SKM-1 treated with dmso at 0.1 percent for 144 hours (cell line): ENCODE data around the gene ITGA3.
A peak's percentile ranks its signal among the peaks of the same experiment; 100 is the strongest.

Experiments used
- DNase-seq: peaks from one replicate; lab custom pipeline; 2025; ENCODE audit not compliant: unreplicated experiment; lab: John Stamatoyannopoulos, UW

The ITGA3 gene

GRCh38 chr17:50106393-50107131 lies 50.7 kb downstream of the ITGA3 start:
- DNase-seq, result no peak

- DNase-seq, result no peak
These were observed 52.0 kb downstream of the ITGA3 start for GRCh38 chr17:50107790-50108414.

GRCh38 chr17:50108556-50108955 lies 52.6 kb downstream of the ITGA3 start:
- no peak for DNase-seq

DNA sequence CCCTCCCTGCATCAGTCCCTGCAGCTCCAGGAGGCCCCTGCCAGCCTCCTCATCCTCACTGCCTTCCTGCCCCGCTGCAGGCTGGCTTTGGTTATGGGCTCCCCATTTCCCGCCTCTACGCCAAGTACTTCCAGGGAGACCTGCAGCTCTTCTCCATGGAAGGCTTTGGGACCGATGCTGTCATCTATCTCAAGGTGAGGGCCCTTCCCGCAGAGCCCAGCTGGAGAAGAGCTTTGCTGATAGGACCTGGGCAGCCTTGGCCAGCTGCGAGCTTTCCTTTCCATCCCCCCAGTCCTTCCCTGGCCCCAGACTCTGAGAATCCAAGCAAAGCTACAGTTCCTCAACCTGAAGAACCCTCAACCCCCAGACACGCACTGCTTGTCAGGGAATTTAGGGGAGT lies 53.3 kb downstream of the ITGA3 start:
- DNase-seq, result no peak

GRCh38 chr17:50109785-50110184 lies 53.9 kb downstream of the ITGA3 start:
- no peak for DNase-seq

DNA sequence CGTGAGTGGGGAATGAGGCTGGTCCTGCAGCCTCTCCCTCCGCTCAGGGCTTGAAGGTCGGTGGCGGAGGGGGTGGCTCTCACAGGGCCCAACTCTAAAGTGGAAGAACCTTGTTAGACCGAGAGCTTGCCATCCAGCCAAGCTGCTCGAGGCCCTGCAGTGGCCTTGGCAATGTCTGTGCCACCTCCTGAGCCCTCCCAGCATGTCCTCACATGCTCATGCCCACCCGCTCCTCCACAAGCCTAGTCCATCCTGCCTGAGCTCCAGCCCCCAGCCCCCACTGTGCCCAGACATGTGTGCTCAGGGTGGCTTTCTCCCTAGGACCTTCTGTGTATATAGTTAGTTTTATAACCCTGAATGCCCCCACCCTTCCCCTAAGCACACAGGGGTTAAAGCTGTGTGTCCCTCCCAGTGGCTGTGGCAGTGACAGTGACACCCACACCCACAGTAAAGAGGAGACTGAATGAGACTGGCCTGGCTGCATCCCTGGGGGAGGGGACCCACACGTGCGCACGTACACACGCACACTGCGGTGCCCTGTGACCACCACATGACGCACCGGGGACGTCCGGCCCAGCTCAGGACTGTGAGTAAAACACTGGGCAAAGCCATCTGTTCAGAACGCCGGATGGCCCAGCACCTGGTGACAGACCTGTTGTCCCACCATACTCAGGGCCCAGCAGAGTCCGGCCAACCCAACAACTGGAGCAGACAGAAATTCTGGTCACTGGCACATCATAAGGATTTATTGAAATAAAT lies 54.9 kb downstream of the ITGA3 start:
- DNase-seq, result no peak

DNA sequence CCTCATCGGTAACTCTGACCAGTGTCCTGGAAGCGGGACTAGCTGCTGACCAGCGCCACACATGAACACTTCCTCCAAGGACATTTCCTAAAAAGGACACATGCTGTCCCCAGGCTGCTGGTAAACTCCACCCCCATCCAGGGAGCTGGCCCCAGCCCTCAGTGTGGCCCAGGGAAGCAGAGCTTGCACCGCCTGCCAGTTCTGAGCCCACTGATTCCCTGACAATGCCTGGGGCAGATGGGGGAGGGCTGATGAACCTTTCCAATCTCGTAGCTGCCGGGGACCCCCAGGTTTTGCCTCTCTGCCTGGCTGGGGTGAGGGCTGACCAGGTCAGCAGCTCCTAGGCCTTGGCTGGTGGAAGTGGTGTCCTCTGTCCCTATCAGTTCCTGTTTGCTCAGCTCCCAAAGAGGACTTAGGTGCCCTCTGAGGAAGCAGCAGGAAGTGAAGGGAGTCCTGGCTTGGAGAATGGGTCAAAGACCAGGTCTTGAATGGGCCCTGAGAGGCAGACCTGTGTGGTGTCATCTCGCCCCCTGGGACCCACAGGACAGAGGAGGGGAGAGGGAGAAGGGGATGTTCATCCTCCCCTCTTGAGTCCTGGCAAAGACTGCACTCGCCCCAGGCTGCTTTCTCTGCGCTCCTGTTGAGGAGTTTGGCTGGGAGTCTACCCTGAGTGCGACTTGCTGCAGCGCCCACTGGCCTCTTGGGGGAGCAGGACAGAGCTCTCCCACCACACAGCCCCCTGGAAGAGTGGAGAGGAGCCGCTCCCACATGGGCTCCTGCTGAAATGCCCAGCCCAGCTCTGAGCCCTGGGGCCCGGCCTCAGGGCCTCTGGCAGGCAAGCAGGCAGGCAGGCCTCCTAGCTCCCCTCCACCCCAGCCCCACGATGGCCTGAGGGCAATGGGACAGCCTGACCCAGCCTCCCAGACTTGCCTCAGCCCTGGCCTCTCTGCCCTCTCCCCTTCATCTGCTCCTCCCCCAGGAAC lies 56.1 kb downstream of the ITGA3 start:
- DNase-seq, result no peak

DNA sequence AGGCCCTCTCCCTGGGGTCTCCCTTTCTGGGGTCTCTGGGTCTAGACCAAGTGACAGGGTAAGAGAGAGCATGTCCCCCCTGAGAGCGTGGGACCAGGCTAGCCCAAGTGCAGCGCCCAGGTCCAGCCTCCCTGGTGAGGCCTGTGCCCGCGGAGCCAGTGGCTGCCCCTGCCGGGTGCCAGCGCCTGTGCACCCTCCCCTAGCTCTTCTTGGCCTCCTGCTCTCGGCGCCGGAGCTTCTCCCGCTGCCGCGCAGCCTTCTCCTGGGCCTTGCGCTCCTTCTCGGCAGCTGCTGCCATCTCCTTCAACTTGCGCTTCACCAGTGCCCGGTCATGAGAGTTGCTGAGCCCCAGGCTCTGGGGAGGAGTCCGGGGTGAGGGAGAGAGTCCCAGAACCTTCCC lies 56.8 kb downstream of the ITGA3 start:
- DNase-seq, result no peak

GRCh38 chr17:50113624-50114320 lies 57.9 kb downstream of the ITGA3 start:
- no peak for DNase-seq

GRCh38 chr17:50114401-50114800 lies 58.5 kb downstream of the ITGA3 start:
- no peak for DNase-seq

DNA sequence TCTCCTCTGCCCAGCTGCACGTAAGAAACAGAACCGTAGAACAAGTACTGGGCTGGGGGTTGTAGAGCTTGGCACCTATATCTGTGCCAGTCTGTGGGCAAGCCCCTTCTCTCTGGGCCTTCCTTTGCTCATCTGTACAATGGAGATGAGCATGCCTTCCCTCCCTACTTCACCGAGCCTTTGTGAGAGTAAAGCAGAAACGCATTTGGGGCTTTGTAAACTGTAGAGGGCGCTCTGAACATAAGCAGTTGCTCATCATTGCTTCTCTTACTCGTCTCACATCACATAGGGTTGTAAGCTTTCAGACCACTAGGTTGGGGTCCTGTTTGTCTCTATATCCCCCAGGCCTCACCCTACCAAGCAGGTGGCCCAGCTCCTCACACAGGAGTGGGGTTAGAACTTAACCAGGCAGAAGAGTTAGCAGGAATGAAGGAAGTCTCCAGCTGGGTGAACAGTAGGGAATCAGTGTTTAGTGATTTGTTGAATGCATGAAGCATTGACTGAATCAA lies 59.0 kb downstream of the ITGA3 start:
- peak; percentile 75 for DNase-seq

GRCh38 chr17:50115756-50116155 lies 59.8 kb downstream of the ITGA3 start:
- no peak for DNase-seq

DNA sequence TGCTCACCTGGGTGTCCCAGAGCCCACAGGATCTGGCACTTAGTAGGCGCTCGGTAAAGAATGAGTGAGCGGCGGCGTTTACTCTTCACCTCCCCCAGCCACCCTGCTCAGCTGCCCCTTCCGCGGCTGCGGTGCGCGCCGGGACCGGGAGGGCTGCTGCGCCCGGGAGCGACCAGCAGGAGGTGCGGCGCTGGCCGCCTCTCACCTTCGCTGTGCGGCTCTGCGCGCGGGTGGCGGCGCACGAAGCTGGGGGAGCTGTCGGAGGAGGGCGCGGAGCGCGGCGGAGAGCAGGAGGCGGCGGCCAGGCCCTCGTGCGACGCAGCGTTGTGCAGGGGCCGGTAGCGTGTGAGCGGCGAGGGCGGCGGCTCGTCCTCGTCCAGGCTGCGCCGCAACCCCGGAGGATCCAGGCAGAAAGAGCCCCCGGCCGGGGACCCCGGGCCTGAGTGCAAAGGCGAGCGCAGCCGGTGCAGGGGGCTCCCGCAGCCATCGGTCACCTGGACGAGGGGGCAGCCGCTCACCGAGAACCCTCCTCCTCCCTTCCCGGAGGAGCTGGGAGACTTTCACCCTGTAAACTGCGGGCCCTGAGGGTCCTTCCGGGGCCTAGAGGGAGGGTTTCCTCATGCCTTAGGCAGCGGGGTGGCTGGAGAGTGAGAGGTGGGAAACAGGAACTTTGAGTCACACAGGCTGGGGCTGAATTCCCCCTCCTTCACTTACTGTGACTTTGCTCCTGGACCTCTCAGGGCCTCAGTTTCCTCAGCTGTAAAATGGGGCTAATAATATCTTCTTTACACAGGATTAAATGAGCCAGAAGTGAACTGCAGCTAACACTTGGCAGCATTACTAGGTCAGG lies 61.5 kb downstream of the ITGA3 start:
- DNase-seq, result no peak

DNA sequence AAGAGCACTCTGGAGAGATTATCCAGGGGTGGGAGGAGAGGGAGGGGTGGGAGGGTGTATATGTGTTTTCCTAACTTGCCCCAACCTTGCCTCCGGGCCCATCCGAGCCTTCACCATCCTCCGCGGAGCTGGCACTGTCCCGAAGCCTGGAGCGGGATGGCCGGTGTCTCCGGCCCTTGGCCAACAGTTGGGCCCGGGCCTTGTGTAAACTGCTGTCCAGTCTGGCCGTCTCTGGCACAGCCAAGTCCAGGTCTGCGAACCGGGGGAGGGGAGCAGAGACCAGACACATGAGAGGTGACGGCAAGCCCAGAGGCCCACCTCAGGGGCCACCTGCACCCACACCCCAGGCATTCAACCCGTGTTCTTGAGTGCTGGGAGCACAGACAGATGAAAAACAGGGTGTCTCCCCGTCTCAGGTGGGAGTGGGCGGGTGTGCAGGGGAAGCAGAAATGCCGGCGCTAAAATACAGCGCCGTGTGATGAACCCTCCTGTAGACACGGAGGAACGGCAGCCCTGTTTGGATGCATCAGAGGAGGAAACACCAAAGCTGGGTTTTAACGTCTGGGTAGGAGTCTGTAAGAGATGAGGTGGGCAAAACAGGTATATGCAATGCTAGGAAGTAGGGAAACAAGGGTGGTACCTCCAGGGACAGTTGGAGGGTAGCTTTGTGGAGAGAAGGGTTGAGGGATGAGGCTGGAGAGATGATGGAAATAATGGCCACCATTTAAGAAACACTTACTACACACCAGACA lies 62.3 kb downstream of the ITGA3 start:
- no peak for DNase-seq

GRCh38 chr17:50118828-50119218 lies 62.9 kb downstream of the ITGA3 start:
- DNase-seq, result no peak

- DNase-seq, result no peak
These were observed 64.8 kb downstream of the ITGA3 start for GRCh38 chr17:50120475-50121253.

DNA sequence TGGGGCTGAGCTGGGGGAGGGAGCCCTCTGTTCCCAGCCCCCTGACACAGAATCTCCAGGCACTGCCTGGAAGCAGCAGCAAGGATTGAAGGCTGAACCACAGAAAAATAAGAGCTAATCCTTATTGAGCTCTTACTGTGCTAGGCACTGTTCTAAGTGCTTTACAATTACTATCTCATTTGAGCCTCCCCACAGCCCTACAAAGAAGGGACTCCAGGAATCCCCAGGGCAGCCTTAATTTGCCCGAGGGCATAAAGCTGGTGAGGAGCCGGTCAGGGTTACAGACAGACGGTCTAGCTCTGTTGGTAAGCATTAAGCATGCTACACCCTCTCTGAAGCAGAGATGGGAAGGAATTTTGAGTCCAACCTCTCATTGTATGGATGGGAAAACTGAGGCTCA lies 67.0 kb downstream of the ITGA3 start:
- DNase-seq, result no peak
